Activated T-cell treated with anti-CD3 and anti-CD28 coated beads, Interleukin-2, amount 50 U/mL, for 4 hours (primary cell): ENCODE results near the gene ABCE1. TPM values are rescaled to one million over a fixed set of nuclear protein-coding genes. Genes with fewer than 3 reads are reported as not detected.
A peak's percentile ranks its signal among the peaks of the same experiment; 100 is the strongest.

Experiments used
- ATAC-seq, 2 donors: fragments of 200-7000 bp; cut with Tn5 transposase; one replicate each; pipeline ENCODE4 v1.10.0; 2021
- DNase-seq: peaks from one replicate; pipeline ENCODE4 v3.0.0-alpha.2; 2020
- H3K27me3 Mint-ChIP-seq: one replicate; pipeline ENCODE4 v1.8.0; 2021; ENCODE audit warnings: low read depth, mixed read lengths
- H3K36me3 Mint-ChIP-seq: one replicate; pipeline ENCODE4 v1.8.0; 2022; ENCODE audit warnings: mixed read lengths; ENCODE audit not compliant: insufficient read depth
- H3K4me1 Mint-ChIP-seq: one replicate; pipeline ENCODE4 v1.8.0; 2021; ENCODE audit warnings: low read depth, mixed read lengths
- H3K4me3 Mint-ChIP-seq: one replicate; pipeline ENCODE4 v1.8.0; 2021; ENCODE audit warnings: mild to moderate bottlenecking, moderate library complexity, mixed read lengths
- H3K9me3 Mint-ChIP-seq: one replicate; pipeline ENCODE4 v1.8.0; 2021; ENCODE audit warnings: mixed read lengths
- total RNA-seq, 3 donors: library from RNA; stranded (reverse); gene quantifications; one replicate each; pipeline ENCODE4 v1.2.1, GENCODE V29; 2021

Gene ABCE1
- total RNA-seq, 3 donors from 2014 or later: 229 to 243 (median 239) TPM

DNA sequence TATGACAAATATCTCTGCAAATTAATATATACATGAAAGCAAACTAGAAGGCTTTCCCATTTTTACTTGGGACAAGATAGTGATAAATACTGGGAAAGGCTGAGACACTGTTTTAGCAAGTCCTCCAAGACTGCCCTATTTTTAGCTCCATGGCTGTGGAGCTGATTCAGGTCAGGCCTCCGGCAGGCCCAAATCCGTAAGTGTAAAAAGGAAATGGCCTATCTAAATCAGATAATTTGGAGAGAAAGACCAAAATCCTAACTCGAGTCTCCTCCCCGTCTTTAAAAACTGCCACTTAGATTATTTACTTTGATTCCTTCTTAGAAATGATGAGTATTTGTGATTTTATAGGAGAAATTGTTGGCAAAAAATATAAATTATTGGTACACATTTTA, 79.4 kb downstream of the ABCE1 start:
- H3K27me3 Mint-ChIP-seq: no peaks in the 10 kb centered on the region
- peak overlapping the region; percentile 88 for H3K4me3 Mint-ChIP-seq
- ATAC-seq (no peak), DNase-seq (no peak)
- peaks cover 49% of the 10 kb centered on the region for H3K4me1 Mint-ChIP-seq
- no peaks in the 10 kb centered on the region for H3K9me3 Mint-ChIP-seq
- H3K36me3 Mint-ChIP-seq: peaks cover 20% of the 10 kb centered on the region

DNA sequence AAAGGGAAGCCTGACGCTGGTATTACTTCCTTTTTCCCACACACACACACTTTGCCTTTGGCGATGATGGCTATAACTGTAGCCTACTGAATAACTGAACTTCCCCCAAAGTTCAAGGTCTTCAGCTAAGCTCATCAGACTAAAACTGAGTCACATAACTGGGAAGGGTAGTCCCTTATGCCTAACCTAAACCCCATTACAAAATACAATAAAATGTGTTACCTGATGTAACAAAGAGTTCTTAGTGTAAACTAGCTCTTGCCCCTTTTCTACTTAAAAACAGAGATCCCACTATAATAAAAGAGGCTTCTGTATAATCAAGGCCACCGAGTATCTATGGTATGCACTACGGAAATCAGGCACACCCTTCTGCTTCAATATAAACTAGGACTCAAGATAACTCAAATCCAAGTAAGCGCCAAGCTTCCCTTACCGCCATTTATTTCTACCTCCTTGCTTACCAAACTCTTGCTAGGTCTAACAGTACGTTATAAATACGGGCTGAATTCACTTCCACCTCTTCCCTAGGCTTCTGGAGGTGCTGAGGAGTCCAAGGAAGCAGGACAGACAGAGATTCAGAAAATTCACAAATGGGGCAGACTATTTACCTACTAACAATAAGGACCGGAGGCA, 79.9 kb downstream of the ABCE1 start:
- peaks cover 45% of the 10 kb centered on the region for H3K4me1 Mint-ChIP-seq
- no peaks in the 10 kb centered on the region for H3K27me3 Mint-ChIP-seq
- ATAC-seq: no peak
- peaks cover 20% of the 10 kb centered on the region for H3K36me3 Mint-ChIP-seq
- H3K4me3 Mint-ChIP-seq: peak overlapping the region; percentile 88
- no peak for DNase-seq
- no peaks in the 10 kb centered on the region for H3K9me3 Mint-ChIP-seq

DNA sequence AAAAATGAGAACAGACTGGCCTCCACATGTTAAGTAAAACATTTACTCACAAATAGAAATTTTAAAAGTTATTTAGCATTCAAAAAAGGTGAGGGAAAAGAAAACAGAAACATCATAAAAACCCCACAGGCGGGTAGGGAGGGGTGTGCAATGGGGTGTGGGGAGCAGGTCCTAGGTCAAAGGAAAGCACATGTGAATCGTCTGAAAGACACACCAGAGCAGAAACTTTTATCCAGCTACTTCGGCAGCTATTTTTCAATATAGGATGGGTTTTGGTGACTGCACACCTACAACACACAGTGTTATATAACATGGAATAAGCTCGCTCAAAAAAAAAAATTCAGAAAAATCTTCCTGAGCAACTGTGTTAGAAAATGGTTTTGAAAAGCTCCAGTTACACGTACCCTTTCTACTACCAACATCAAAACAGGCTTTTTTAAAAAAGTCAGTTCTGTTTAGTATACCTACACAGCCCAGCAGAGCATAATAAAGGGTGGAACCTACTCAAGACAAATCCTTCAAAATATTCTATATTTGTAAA, 80.7 kb downstream of the ABCE1 start:
- Mint-ChIP-seq H3K27me3 (no peaks in the 10 kb centered on the region), H3K4me1 (peaks cover 43% of the 10 kb centered on the region), H3K9me3 (no peaks in the 10 kb centered on the region), H3K36me3 (peaks cover 17% of the 10 kb centered on the region), H3K4me3 (peak overlapping the region; percentile 88)
- ATAC-seq (no peak), DNase-seq (no peak)

Other genes starting within 250 kb of the ABCE1 start
- gene ANAPC10, start 115 bp upstream of the ABCE1 start, total RNA-seq: 10 to 100 TPM; 17.8 to 22.3 (median 19.5) TPM
- 100 to 1,000 TPM in 2 of 3 donors, 10 to 100 TPM in 1; 94.4 to 113 (median 103) TPM for gene OTUD4, start 82.3 kb downstream of the ABCE1 start, total RNA-seq